Neural progenitor cell (in vitro differentiated cells): Measurements from ENCODE around the gene COL4A2.

ENCODE experiments used
- CTCF ChIP-seq: fragments of 200-600 bp; sonication (generic); IDR thresholded peaks from 2 replicates; pipeline ENCODE4 v1.5.1; 2017; ENCODE audit warnings: antibody characterized with exemption, mild to moderate bottlenecking
- EZH2phosphoT487 ChIP-seq: fragments of 200-600 bp; sonication (generic); IDR thresholded peaks from 2 replicates; pipeline ENCODE4 v1.6.1; 2017; ENCODE audit warnings: antibody characterized with exemption

DNA sequence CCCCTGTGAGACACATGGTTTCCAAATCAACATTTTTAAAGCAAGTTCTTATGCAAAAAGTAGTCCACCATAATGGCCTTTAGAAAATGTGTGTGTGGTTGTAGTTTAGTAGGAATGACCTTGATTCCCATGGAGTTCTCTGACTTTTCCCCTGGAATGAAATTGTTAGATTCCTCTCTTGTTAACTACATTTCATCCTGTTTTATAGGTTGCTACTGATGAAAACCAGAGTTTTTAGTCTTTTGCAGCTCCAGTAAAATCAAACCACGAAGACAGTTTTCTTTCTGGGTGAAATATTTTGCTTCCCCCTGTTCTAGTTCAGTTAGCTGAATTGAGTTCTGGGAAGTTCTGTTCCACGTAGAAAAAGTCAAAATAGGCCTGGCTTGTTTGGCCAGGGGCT lies 146.7 kb downstream of the COL4A2 start:
- TF ChIP-seq CTCF (no peak), EZH2phosphoT487 (no peak)
